HCT116 (cell line): ENCODE measurements around the gene TMEM86A. TPM values are rescaled to one million over a fixed set of nuclear protein-coding genes. Genes with fewer than 3 reads are reported as not detected.
"Not testable (repeated sequence)": the region's sequence is repeated elsewhere in the genome, so short reads cannot be mapped to it uniquely, and the experiment has no call there.

Source experiments
- ATAC-seq: fragments of 200-7000 bp; cut with Tn5 transposase; 2 replicates; pipeline ENCODE4 v1.9.1; 2020; ENCODE audit warnings: mild to moderate bottlenecking, moderate library complexity
- BruUV-seq: library from RNA; stranded (reverse); fragments of 400-500 nt; replicated peaks from 2 replicates; lab custom pipeline; 2021; lab: Mats Ljungman, UMichigan
- CTCF ChIA-PET: fragments of 300-600 bp; sonication (Branson Sonifier 250); formaldehyde crosslinking; loops from one replicate; lab custom pipeline; 2021; ENCODE audit warnings: antibody characterized with exemption; lab: Charles Lee
- POLR2A ChIA-PET: fragments of 300-600, 350-600 bp; sonication (Branson Sonifier 250); formaldehyde crosslinking; loops from one replicate; lab custom pipeline; 2021; ENCODE audit warnings: antibody characterized with exemption; lab: Charles Lee
- RAD21 ChIA-PET, 2 experiments: fragments of 300-600 bp; sonication (Branson Sonifier 250); formaldehyde crosslinking; loops; one replicate each; lab custom pipeline; 2023; ENCODE audit warnings: low total read pairs in 2 of 2; ENCODE audit not compliant: uncharacterized antibody in 2 of 2, unreplicated experiment in 2 of 2, low non-redundant PET in 1 of 2; lab: Charles Lee
- DNase-seq: peaks from one replicate; pipeline ENCODE4 v3.0.0-alpha.2; 2010; ENCODE audit warnings: low read depth, low spot score
- H2AFZ ChIP-seq: fragments of 200-600 bp; shearing (Covaris generic), sonication (generic); 2 replicates; pipeline ENCODE4 v1.6.1; 2017; ENCODE audit warnings: low read depth, mixed run types, mixed read lengths, antibody characterized with exemption, low read length; ENCODE audit not compliant: poor library complexity, severe bottlenecking
- H3K27ac ChIP-seq: 2 replicates; pipeline ENCODE4 v1.5.1; 2012; ENCODE audit warnings: low read depth, low read length
- H3K27me3 ChIP-seq: fragments of 200-600 bp; sonication (generic); 2 replicates; pipeline ENCODE4 v1.6.1; 2016; ENCODE audit warnings: mixed run types, low read length, mixed read lengths; ENCODE audit not compliant: insufficient read depth
- H3K36me3 ChIP-seq, 2 experiments: fragments of 200-500 bp in 1 of 2; fragments of 200-600 bp in 1 of 2; sonication (Bioruptor generic) in 1 of 2; sonication (generic) in 1 of 2; 2 replicates each; pipeline versions ENCODE4 v1.5.1 to v1.6.1; 2014 to 2016; ENCODE audit warnings: low read length in 2 of 2, inconsistent platforms in 1 of 2, mixed read lengths in 1 of 2, mixed run types in 1 of 2; ENCODE audit not compliant: insufficient read depth in 2 of 2, control insufficient read depth in 1 of 2
- H3K4me1 ChIP-seq, 2 experiments: fragments of 200-600 bp in 1 of 2; sonication (generic) in 1 of 2; 2 replicates each; pipeline versions ENCODE4 v1.5.1 to v1.6.1; 2012 to 2017; ENCODE audit warnings: low read length in 2 of 2, inconsistent platforms in 1 of 2, mild to moderate bottlenecking in 1 of 2, mixed read lengths in 1 of 2, mixed run types in 1 of 2, moderate library complexity in 1 of 2; ENCODE audit not compliant: insufficient read depth in 2 of 2, control insufficient read depth in 1 of 2
- H3K4me2 ChIP-seq: fragments of 200-600 bp; sonication (generic); 2 replicates; pipeline ENCODE4 v1.6.1; 2017; ENCODE audit warnings: mixed run types, low read length, mixed read lengths
- H3K4me3 ChIP-seq, 2 experiments: fragments of 200-600 bp in 1 of 2; sonication (generic) in 1 of 2; replicated peaks in 1 of 2; 2 replicates each; pipeline ENCODE4 v1.5.1; 2011 to 2016; ENCODE audit warnings: low read length in 2 of 2, control low read depth in 1 of 2, low read depth in 1 of 2, mild to moderate bottlenecking in 1 of 2, mixed read lengths in 1 of 2, mixed run types in 1 of 2
- H3K79me2 ChIP-seq: fragments of 200-600 bp; sonication (generic); 2 replicates; pipeline ENCODE4 v1.6.1; 2017; ENCODE audit warnings: mild to moderate bottlenecking, mixed run types, low read length, moderate library complexity, mixed read lengths; ENCODE audit not compliant: insufficient read depth
- H3K9ac ChIP-seq: fragments of 200-600 bp; sonication (generic); 2 replicates; pipeline ENCODE4 v1.6.1; 2016; ENCODE audit warnings: low read length, mixed read lengths
- H3K9me2 ChIP-seq: fragments of 200-600 bp; sonication (generic), shearing (Covaris generic); 2 replicates; pipeline ENCODE4 v1.6.1; 2017; ENCODE audit warnings: mixed run types, mild to moderate bottlenecking, moderate library complexity; ENCODE audit not compliant: insufficient read depth
- H3K9me3 ChIP-seq, 2 experiments: fragments of 200-500 bp in 1 of 2; fragments of 200-600 bp in 1 of 2; sonication (Bioruptor generic) in 1 of 2; sonication (generic) in 1 of 2; 2 replicates each; pipeline ENCODE4 v1.6.1; 2014 to 2017; ENCODE audit warnings: low read length in 2 of 2, mixed read lengths in 2 of 2, inconsistent platforms in 1 of 2, low read depth in 1 of 2, mild to moderate bottlenecking in 1 of 2, mixed run types in 1 of 2, moderate library complexity in 1 of 2; ENCODE audit not compliant: control insufficient read depth in 1 of 2, insufficient read depth in 1 of 2
- H4K20me1 ChIP-seq: fragments of 200-600 bp; sonication (generic), shearing (Covaris generic); 2 replicates; pipeline ENCODE4 v1.6.1; 2017; ENCODE audit warnings: mixed run types, mild to moderate bottlenecking, moderate library complexity; ENCODE audit not compliant: insufficient read depth
- CBX3 ChIP-seq: IDR thresholded peaks from 2 replicates; pipeline ENCODE4 v1.6.1; 2012; ENCODE audit warnings: low read depth
- CEBPB ChIP-seq: IDR thresholded peaks from 2 replicates; pipeline ENCODE4 v1.6.1; 2012; ENCODE audit warnings: low read depth
- EGR1 ChIP-seq: IDR thresholded peaks from 2 replicates; pipeline ENCODE4 v1.6.1; 2012; ENCODE audit warnings: low read depth
- EZH2 ChIP-seq: fragments of 200-600 bp; sonication (generic); IDR thresholded peaks from 2 replicates; pipeline ENCODE4 v1.6.1; 2017; ENCODE audit warnings: antibody characterized with exemption, mixed run types
- FOSL1 ChIP-seq: IDR thresholded peaks from 2 replicates; pipeline ENCODE4 v1.6.1; 2012; ENCODE audit warnings: low read depth
- POLR2AphosphoS5 ChIP-seq: IDR thresholded peaks from 2 replicates; pipeline ENCODE4 v1.6.1; 2011; ENCODE audit warnings: mild to moderate bottlenecking, low read depth, low read length, moderate library complexity
- RAD21 ChIP-seq: IDR thresholded peaks from 2 replicates; pipeline ENCODE4 v1.6.1; 2012; ENCODE audit warnings: low read depth, mild to moderate bottlenecking
- SRF ChIP-seq: IDR thresholded peaks from 2 replicates; pipeline ENCODE4 v1.6.1; 2012; ENCODE audit warnings: low read depth
- YY1 ChIP-seq: IDR thresholded peaks from 2 replicates; pipeline ENCODE4 v1.6.1; 2011; ENCODE audit warnings: low read length, low read depth, moderate library complexity, mild to moderate bottlenecking; ENCODE audit not compliant: insufficient replicate concordance; ENCODE audit errors: extremely low read depth
- ZFX ChIP-seq: fragments of 450-650 bp; IDR thresholded peaks from 2 replicates; pipeline ENCODE4 v1.6.1; 2017
- ZNF274 ChIP-seq: fragments of 200-500 bp; sonication (Bioruptor generic); IDR thresholded peaks from 2 replicates; pipeline ENCODE4 v1.6.1; 2014; ENCODE audit warnings: mild to moderate bottlenecking, low read depth, low read length, inconsistent platforms
- intact Hi-C: fragments of 100-400 bp; cut with micrococcal nuclease; formaldehyde crosslinking; loops from 2 replicates; pipeline ENCODE4 v1.10.0; 2022
- total RNA-seq: library from RNA; stranded (reverse); gene quantifications from one replicate; pipeline ENCODE4 v1.2.1, GENCODE V29; 2021; ENCODE audit not compliant: unreplicated experiment
- TF ChIP-seq, protein P1 (sequence below): IDR thresholded peaks from 2 replicates; pipeline ENCODE4 v1.6.1; 2011; ENCODE audit warnings: mild to moderate bottlenecking, low read length, moderate library complexity; ENCODE audit not compliant: insufficient replicate concordance; ENCODE audit errors: extremely low read depth

The TMEM86A gene
- total RNA-seq, 1 experiment from 2014 or later = 2.0 TPM

DNA sequence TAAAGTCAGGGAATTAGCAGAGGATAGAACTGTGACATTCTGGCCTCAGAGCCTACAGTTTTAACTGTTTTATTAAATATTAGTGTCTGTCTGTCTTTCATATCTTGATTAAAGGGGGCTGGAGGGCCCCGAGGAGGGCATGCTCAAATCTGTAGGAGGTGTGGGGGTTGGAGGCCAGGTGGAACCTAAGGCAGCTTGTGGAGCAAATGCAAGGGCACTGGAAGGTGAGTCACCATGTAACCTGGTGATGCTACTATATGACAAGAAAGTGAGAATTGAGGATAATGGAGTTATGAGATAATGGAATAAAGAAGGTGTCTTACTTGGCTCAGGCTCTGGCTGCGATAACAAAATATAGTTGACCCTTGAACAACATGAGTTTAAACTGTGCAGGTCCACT is 27.3 kb upstream of the TMEM86A start (continued):
- TF ChIP-seq, protein P1, sequence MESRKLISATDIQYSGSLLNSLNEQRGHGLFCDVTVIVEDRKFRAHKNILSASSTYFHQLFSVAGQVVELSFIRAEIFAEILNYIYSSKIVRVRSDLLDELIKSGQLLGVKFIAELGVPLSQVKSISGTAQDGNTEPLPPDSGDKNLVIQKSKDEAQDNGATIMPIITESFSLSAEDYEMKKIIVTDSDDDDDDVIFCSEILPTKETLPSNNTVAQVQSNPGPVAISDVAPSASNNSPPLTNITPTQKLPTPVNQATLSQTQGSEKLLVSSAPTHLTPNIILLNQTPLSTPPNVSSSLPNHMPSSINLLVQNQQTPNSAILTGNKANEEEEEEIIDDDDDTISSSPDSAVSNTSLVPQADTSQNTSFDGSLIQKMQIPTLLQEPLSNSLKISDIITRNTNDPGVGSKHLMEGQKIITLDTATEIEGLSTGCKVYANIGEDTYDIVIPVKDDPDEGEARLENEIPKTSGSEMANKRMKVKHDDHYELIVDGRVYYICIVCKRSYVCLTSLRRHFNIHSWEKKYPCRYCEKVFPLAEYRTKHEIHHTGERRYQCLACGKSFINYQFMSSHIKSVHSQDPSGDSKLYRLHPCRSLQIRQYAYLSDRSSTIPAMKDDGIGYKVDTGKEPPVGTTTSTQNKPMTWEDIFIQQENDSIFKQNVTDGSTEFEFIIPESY = no peak
- TF ChIP-seq POLR2AphosphoS5 = no peak
- TF ChIP-seq EZH2 = no peak
- no peak for TF ChIP-seq YY1

- H3K9me2 ChIP-seq, intact Hi-C loops, ATAC-seq, H4K20me1 ChIP-seq, H3K9ac ChIP-seq, H3K4me2 ChIP-seq, POLR2A ChIA-PET, H3K79me2 ChIP-seq, BruUV-seq, H3K27ac ChIP-seq, DNase-seq, H3K27me3 ChIP-seq, H3K36me3 ChIP-seq, H3K4me3 ChIP-seq, H2AFZ ChIP-seq, CTCF ChIA-PET, RAD21 ChIA-PET, H3K9me3 ChIP-seq: not testable (repeated sequence)
- peaks cover 14 to 31% of the 10 kb centered on the region in 2 experiments for H3K4me1 ChIP-seq
Observed at GRCh38 chr11:18672209-18672608, 26.4 kb upstream of the TMEM86A start.

- H3K4me3 ChIP-seq = no peak overlapping the region
- no peak for ATAC-seq
- H3K4me2 ChIP-seq = no peak overlapping the region
- ChIA-PET CTCF (no interaction called here), RAD21 (no interaction called here), POLR2A (no interaction called here)
- no peak overlapping the region for H3K9ac ChIP-seq
- H3K36me3 ChIP-seq = no peaks in the 10 kb centered on the region
- TF ChIP-seq POLR2AphosphoS5 = no peak
- no peak for TF ChIP-seq RAD21
- TF ChIP-seq ZNF274 = no peak
- no peak for TF ChIP-seq FOSL1
- no peak for TF ChIP-seq ZFX
- TF ChIP-seq SRF = no peak
- TF ChIP-seq EGR1 = no peak
- no peak for TF ChIP-seq YY1
- TF ChIP-seq CBX3 = no peak
- TF ChIP-seq CEBPB = no peak
- no TSS peak for BruUV-seq
- no peaks in the 10 kb centered on the region for H3K79me2 ChIP-seq
- H3K9me2 ChIP-seq = no peaks in the 10 kb centered on the region
- no peak overlapping the region for H2AFZ ChIP-seq
- no peak for DNase-seq
- H3K27me3 ChIP-seq = no peaks in the 10 kb centered on the region
- no peaks in the 10 kb centered on the region for H4K20me1 ChIP-seq
- no peaks in the 10 kb centered on the region for H3K9me3 ChIP-seq
- intact Hi-C loops = no loop called here
- peaks cover 0 to 2% of the 10 kb centered on the region in 2 experiments; a peak in 1 of 4 replicates for H3K4me1 ChIP-seq
- H3K27ac ChIP-seq = no peak overlapping the region
Observed at GRCh38 chr11:18676803-18677202, 21.8 kb upstream of the TMEM86A start.
